H1 (cell line): ENCODE results near the gene MRPL55. TPM values are rescaled to one million over a fixed set of nuclear protein-coding genes. Genes with fewer than 3 reads are reported as not detected.

ENCODE experiments used
- CTCF ChIA-PET: fragments of 300-600 bp; sonication (Branson Sonifier 250); formaldehyde crosslinking; loops from one replicate; lab custom pipeline; 2021; ENCODE audit not compliant: partially characterized antibody; lab: Charles Lee
- POLR2A ChIA-PET: fragments of 300-600 bp; sonication (Branson Sonifier 250); formaldehyde crosslinking; loops from one replicate; lab custom pipeline; 2021; ENCODE audit warnings: inconsistent platforms; ENCODE audit not compliant: partially characterized antibody; lab: Charles Lee
- DNase-seq, 2 experiments: peaks; one replicate each; pipeline versions ENCODE4 v3.0.0 to v3.0.0-alpha.2; 2010 to 2022; ENCODE audit warnings: low spot score in 2 of 2, low read depth in 1 of 2, mixed read lengths in 1 of 2
- FAIRE-seq: peaks from 2 replicates; lab custom pipeline; 2011; peaks lifted over from hg19 to GRCh38; lab: Jason Lieb, UNC
- H2AFZ ChIP-seq: 2 replicates; pipeline ENCODE4 v1.8.1; 2012; ENCODE audit warnings: low read length, inconsistent platforms
- H2AK5ac ChIP-seq: 2 replicates; pipeline ENCODE4 v1.6.1; 2013; ENCODE audit warnings: low read depth, low read length
- H2BK120ac ChIP-seq: replicated peaks from 2 replicates; pipeline ENCODE3; 2013; ENCODE audit warnings: low read depth, low read length, inconsistent platforms
- H2BK12ac ChIP-seq: 2 replicates; pipeline ENCODE4 v1.6.1; 2013; ENCODE audit warnings: low read depth, low read length
- H2BK15ac ChIP-seq: 2 replicates; pipeline ENCODE4 v1.6.1; 2013; ENCODE audit warnings: low read length
- H2BK20ac ChIP-seq: 2 replicates; pipeline ENCODE4 v1.6.1; 2013; ENCODE audit warnings: low read length
- H2BK5ac ChIP-seq: 2 replicates; pipeline ENCODE4 v1.6.1; 2013; ENCODE audit warnings: low read depth, low read length
- H3K14ac ChIP-seq: 2 replicates; pipeline ENCODE4 v1.6.1; 2013; ENCODE audit warnings: inconsistent platforms; ENCODE audit not compliant: insufficient read length
- H3K18ac ChIP-seq: 2 replicates; pipeline ENCODE4 v1.6.1; 2013; ENCODE audit warnings: low read length; ENCODE audit errors: extremely low read depth
- H3K23ac ChIP-seq: 2 replicates; pipeline ENCODE4 v1.6.1; 2013; ENCODE audit warnings: inconsistent platforms; ENCODE audit not compliant: insufficient read length
- H3K23me2 ChIP-seq: 2 replicates; pipeline ENCODE4 v1.6.1; 2013; ENCODE audit warnings: low read depth, low read length
- H3K27ac ChIP-seq: 2 replicates; pipeline ENCODE4 v1.6.1; 2011; ENCODE audit warnings: low read depth, low read length, inconsistent platforms
- H3K27me3 ChIP-seq, 4 experiments: replicated peaks in 1 of 4; 1 replicate in 1 of 4; 2 replicates in 3 of 4; pipeline versions ENCODE4 v1.6.1 to v1.8.1; 2011 to 2013; ENCODE audit warnings: low read length in 3 of 4, mild to moderate bottlenecking in 3 of 4, inconsistent platforms in 2 of 4, mixed read lengths in 2 of 4, moderate library complexity in 1 of 4; ENCODE audit not compliant: control insufficient read depth in 3 of 4, insufficient read depth in 3 of 4; ENCODE audit errors: extremely low read depth in 1 of 4
- H3K36me3 ChIP-seq, 4 experiments: 2 replicates each; pipeline versions ENCODE4 v1.6.1 to v1.8.1; 2011 to 2013; ENCODE audit warnings: mild to moderate bottlenecking in 4 of 4, low read length in 3 of 4, moderate library complexity in 2 of 4, control low read depth in 1 of 4, inconsistent platforms in 1 of 4; ENCODE audit not compliant: insufficient read depth in 4 of 4, control insufficient read depth in 2 of 4
- H3K4ac ChIP-seq: replicated peaks from 2 replicates; pipeline ENCODE3; 2013; ENCODE audit warnings: low read length, low read depth, mixed read lengths, inconsistent platforms; ENCODE audit not compliant: insufficient read length
- H3K4me1 ChIP-seq, 4 experiments: replicated peaks in 1 of 4; 1 replicate in 1 of 4; 2 replicates in 3 of 4; pipeline versions ENCODE4 v1.6.1 to v1.8.1; 2011 to 2013; ENCODE audit warnings: low read length in 3 of 4, inconsistent platforms in 2 of 4, mixed read lengths in 1 of 4; ENCODE audit not compliant: insufficient read depth in 4 of 4, control insufficient read depth in 3 of 4
- H3K4me2 ChIP-seq, 2 experiments: 2 replicates each; pipeline versions ENCODE4 v1.6.1 to v1.8.1; 2011 to 2013; ENCODE audit warnings: low read depth in 2 of 2, low read length in 2 of 2, control low read depth in 1 of 2, inconsistent platforms in 1 of 2, mild to moderate bottlenecking in 1 of 2; ENCODE audit not compliant: insufficient read depth in 1 of 2
- H3K4me3 ChIP-seq, 4 experiments: fragments of 200-600, 300-600 bp in 1 of 4; sonication (generic), shearing (Covaris generic), sonication (Bioruptor Twin) in 1 of 4; 2 replicates each; pipeline versions ENCODE4 v1.5.1 to v1.8.1; 2011 to 2016; ENCODE audit warnings: low read length in 4 of 4, low read depth in 3 of 4, control low read depth in 2 of 4, inconsistent platforms in 2 of 4, mild to moderate bottlenecking in 2 of 4, mixed read lengths in 1 of 4, moderate library complexity in 1 of 4; ENCODE audit not compliant: insufficient read depth in 2 of 4; ENCODE audit errors: extremely low read depth in 1 of 4
- H3K56ac ChIP-seq: replicated peaks from 2 replicates; pipeline ENCODE3; 2013; ENCODE audit warnings: low read depth, mild to moderate bottlenecking, mixed read lengths, low read length, inconsistent platforms; ENCODE audit not compliant: insufficient read length
- H3K79me1 ChIP-seq: 2 replicates; pipeline ENCODE4 v1.6.1; 2013; ENCODE audit warnings: low read depth, low read length, control low read depth
- H3K79me2 ChIP-seq, 2 experiments: 2 replicates each; pipeline versions ENCODE4 v1.6.1 to v1.8.1; 2012 to 2013; ENCODE audit warnings: low read length in 2 of 2, mild to moderate bottlenecking in 2 of 2, inconsistent platforms in 1 of 2; ENCODE audit not compliant: insufficient read depth in 2 of 2, control insufficient read depth in 1 of 2
- H3K9ac ChIP-seq, 4 experiments: replicated peaks in 1 of 4; 1 replicate in 1 of 4; 2 replicates in 3 of 4; pipeline versions ENCODE4 v1.6.1 to v1.8.1; 2011 to 2013; ENCODE audit warnings: low read depth in 3 of 4, low read length in 3 of 4, control low read depth in 2 of 4, mild to moderate bottlenecking in 2 of 4, moderate library complexity in 2 of 4, inconsistent platforms in 1 of 4; ENCODE audit errors: extremely low read depth in 1 of 4
- H3K9me3 ChIP-seq, 2 experiments: 2 replicates each; pipeline versions ENCODE4 v1.6.1 to v1.8.1; 2012 to 2013; ENCODE audit warnings: mild to moderate bottlenecking in 2 of 2, moderate library complexity in 2 of 2, control low read depth in 1 of 2, inconsistent platforms in 1 of 2, low read depth in 1 of 2, low read length in 1 of 2, mixed read lengths in 1 of 2; ENCODE audit not compliant: insufficient read depth in 2 of 2
- H4K20me1 ChIP-seq, 2 experiments: replicated peaks in 1 of 2; 2 replicates each; pipeline versions ENCODE3 to v1.8.1; 2011 to 2013; ENCODE audit warnings: inconsistent platforms in 2 of 2, low read length in 2 of 2, mild to moderate bottlenecking in 1 of 2; ENCODE audit not compliant: insufficient read depth in 2 of 2, control insufficient read depth in 1 of 2
- H4K5ac ChIP-seq: 2 replicates; pipeline ENCODE4 v1.6.1; 2013; ENCODE audit warnings: low read length, low read depth, mixed read lengths, inconsistent platforms; ENCODE audit not compliant: insufficient read length
- H4K8ac ChIP-seq: 2 replicates; pipeline ENCODE4 v1.8.0; 2013; ENCODE audit warnings: mild to moderate bottlenecking, moderate library complexity, low read length, inconsistent platforms; ENCODE audit not compliant: insufficient read depth; ENCODE audit errors: extremely low read depth
- H4K91ac ChIP-seq: replicated peaks from 2 replicates; pipeline ENCODE3; 2013; ENCODE audit warnings: low read length, mixed read lengths, inconsistent platforms; ENCODE audit not compliant: insufficient read length
- JUN ChIP-seq: IDR thresholded peaks from 2 replicates; pipeline ENCODE4 v1.6.1; 2011; ENCODE audit warnings: low read depth, mild to moderate bottlenecking, improper control_type of control experiment, low read length
- ZNF274 ChIP-seq: IDR thresholded peaks from 2 replicates; pipeline ENCODE4 v1.7.0; 2012; ENCODE audit warnings: low read length, borderline replicate concordance; ENCODE audit errors: extremely low read depth
- WGBS, 2 experiments: shearing (Covaris generic) in 1 of 2; methylation state at CpG; one replicate each; pipeline versions ENCODE4 v1.1.6 to v1.1.7; 2013 to 2015; ENCODE audit warnings: low lambda C conversion rate in 2 of 2, mixed read lengths in 2 of 2, inconsistent platforms in 1 of 2, low coverage in 1 of 2, missing lambda C conversion rate in 1 of 2; ENCODE audit not compliant: insufficient replicate concordance in 2 of 2, insufficient coverage in 1 of 2, insufficient read length in 1 of 2; ENCODE audit errors: extremely low coverage in 1 of 2, missing lambda C conversion rate in 1 of 2; 5-methylcytosine and 5-hydroxymethylcytosine counted together
- polyA plus RNA-seq, 7 experiments: library from polyadenylated mRNA; depleted of rRNA in 3 of 7; stranded (reverse) in 5 of 7; unstranded in 2 of 7; fragments of >200 nt in 5 of 7; fragments of 200-250 nt in 2 of 7; gene quantifications; 1 replicate in 5 of 7; 2 replicates in 1 of 7; 4 replicates in 1 of 7; pipeline versions ENCODE4 v1.2.1 to v1.2.3, GENCODE V29; 2011 to 2013; ENCODE audit warnings: missing spikeins in 2 of 7, mixed read lengths in 2 of 7
- total RNA-seq: library from RNA; stranded (reverse); fragmentation: NEBNext Ultra II Directional; extraction: Animal tissue kit (Norgen Biotek cat#: 25700); gene quantifications from 2 replicates; pipeline ENCODE4 v1.2.1, GENCODE V29; 2021

Gene MRPL55
- total and polyA plus RNA-seq, 2 of the 8 experiments (the other 6 are each of a cell fraction or from before 2014, with no cell fraction given): 59.0 to 244 TPM

- FAIRE-seq (no peak), DNase-seq (no peak)
- POLR2A ChIA-PET: interaction anchor here (1.0 to 2.1 kb wide), 2 partner anchors 10 to 52 kb away, joined by 3 to 5 read pairs; partner anchors contain the start of gene WNT3A
- Histone ChIP-seq H3K23ac (no peak overlapping the region), H4K91ac (no peak overlapping the region), H3K9ac (no peak overlapping the region), H3K79me2 (no peaks in the 10 kb centered on the region), H3K4ac (no peak overlapping the region), H3K14ac (no peak overlapping the region), H2BK15ac (no peak overlapping the region), H3K27ac (no peak overlapping the region), H3K18ac (no peak overlapping the region), H2AK5ac (no peak overlapping the region), H4K8ac (peak overlapping the region; percentile 65; the same call in 1 of the 2 replicates), H3K4me2 (peak overlapping the region; percentile 65 to 94; a peak in 3 of 4 replicates), H3K56ac (no peak overlapping the region), H4K20me1 (no peaks in the 10 kb centered on the region), H3K27me3 (peaks cover 21 to 70% (median 57%) of the 10 kb centered on the region in 4 experiments), H3K23me2 (peaks cover 2% of the 10 kb centered on the region; the same call in 1 of the 2 replicates), H3K36me3 (no peaks in the 10 kb centered on the region), H2BK20ac (no peak overlapping the region), H2AFZ (no peak overlapping the region), H2BK5ac (no peak overlapping the region), H3K9me3 (no peaks in the 10 kb centered on the region), H3K79me1 (no peaks in the 10 kb centered on the region), H4K5ac (no peak overlapping the region), H2BK12ac (no peak overlapping the region), H3K4me1 (peaks cover 0 to 4% (median 2%) of the 10 kb centered on the region in 4 experiments; a peak in 3 of 7 replicates), H2BK120ac (no peak overlapping the region), H3K4me3 (peak overlapping the region in 2 of 4 experiments; percentile 14 to 74; a peak in 2 of 8 replicates)
- WGBS, 2 experiments: 75% methylated on average over 14 of the region's 18 CpGs; no CpG with 5 or more reads in 1 of the 2 experiments
- CTCF ChIA-PET: interaction anchor here (0.7 to 14.1 kb wide), 3 partner anchors 15 to 56 kb away, joined by 3 to 197 read pairs (median 3); partner anchors contain the start of gene WNT3A
- no peak for TF ChIP-seq ZNF274
- no peak for TF ChIP-seq JUN
Observed at GRCh38 chr1:228058172-228058948, 50.7 kb downstream of the MRPL55 start.
